IPS DF 19.7 (cell line): ENCODE results near the gene RNF2.
"Not testable (repeated sequence)": the region's sequence is repeated elsewhere in the genome, so short reads cannot be mapped to it uniquely, and the experiment has no call there.

Source experiments
- DNase-seq: peaks from one replicate; pipeline ENCODE4 v3.0.0-alpha.2; 2013; ENCODE audit warnings: low read depth, low spot score

RNF2 gene

GRCh38 chr1:185050823-185051451 is 5.6 kb downstream of the RNF2 start:
- DNase-seq: no peak

GRCh38 chr1:185053204-185053603 is 7.8 kb downstream of the RNF2 start:
- no peak for DNase-seq

GRCh38 chr1:185054365-185055060 is 9.2 kb downstream of the RNF2 start:
- DNase-seq: no peak

- no peak for DNase-seq
These were observed 12.8 kb downstream of the RNF2 start for GRCh38 chr1:185058110-185058509.

GRCh38 chr1:185058876-185059275 is 13.5 kb downstream of the RNF2 start:
- DNase-seq: no peak

- no peak for DNase-seq
These were observed 14.7 kb downstream of the RNF2 start for GRCh38 chr1:185059950-185060571.

- DNase-seq: no peak
These were observed 17.5 kb downstream of the RNF2 start for GRCh38 chr1:185062710-185063370.

- DNase-seq: no peak
These were observed 18.4 kb downstream of the RNF2 start for GRCh38 chr1:185063719-185064118.

GRCh38 chr1:185065006-185065405 is 19.6 kb downstream of the RNF2 start:
- DNase-seq: not testable (repeated sequence)

- no peak for DNase-seq
These were observed 20.8 kb downstream of the RNF2 start for GRCh38 chr1:185066181-185066580.

GRCh38 chr1:185068341-185068740 is 23.0 kb downstream of the RNF2 start:
- DNase-seq: no peak

- no peak for DNase-seq
These were observed 23.9 kb downstream of the RNF2 start for GRCh38 chr1:185069202-185069772.

GRCh38 chr1:185070051-185070450 is 24.7 kb downstream of the RNF2 start:
- DNase-seq: no peak

GRCh38 chr1:185073725-185074124 is 28.4 kb downstream of the RNF2 start:
- DNase-seq: no peak

- peak; percentile 30 for DNase-seq
These were observed 28.9 kb downstream of the RNF2 start for GRCh38 chr1:185074307-185074706.

- no peak for DNase-seq
These were observed 30.1 kb downstream of the RNF2 start for GRCh38 chr1:185075476-185075875.

- no peak for DNase-seq
These were observed 32.0 kb downstream of the RNF2 start for GRCh38 chr1:185077374-185077773.

- no peak for DNase-seq
These were observed 35.1 kb downstream of the RNF2 start for GRCh38 chr1:185080422-185080821.

GRCh38 chr1:185083818-185084217 is 38.5 kb downstream of the RNF2 start:
- no peak for DNase-seq

GRCh38 chr1:185087101-185087500 is 41.7 kb downstream of the RNF2 start:
- DNase-seq: no peak

- no peak for DNase-seq
These were observed 42.4 kb downstream of the RNF2 start for GRCh38 chr1:185087746-185088145.

- no peak for DNase-seq
These were observed 46.1 kb downstream of the RNF2 start for GRCh38 chr1:185091480-185091879.
